Activated CD8-positive, alpha-beta T cell treated with anti-CD3 and anti-CD28 coated beads for 36 hours (primary cell): ENCODE results near the gene LYSMD3. TPM values are rescaled to one million over a fixed set of nuclear protein-coding genes. Genes with fewer than 3 reads are reported as not detected.

Source experiments
- ATAC-seq: fragments of 200-7000 bp; cut with Tn5 transposase; one replicate; pipeline ENCODE4 v1.10.0; 2021; ENCODE audit warnings: mild to moderate bottlenecking, moderate library complexity
- CTCF ChIA-PET: fragments of 350-600 bp; sonication (Branson Sonifier 250); formaldehyde crosslinking; loops from one replicate; lab custom pipeline; 2021; ENCODE audit warnings: antibody characterized with exemption; lab: Charles Lee
- POLR2A ChIA-PET: fragments of 350-600 bp; sonication (Branson Sonifier 250); formaldehyde crosslinking; loops from one replicate; lab custom pipeline; 2021; ENCODE audit warnings: antibody characterized with exemption; lab: Charles Lee
- DNase-seq: peaks from one replicate; pipeline ENCODE4 v3.0.0-alpha.2; 2020
- H3K27ac Mint-ChIP-seq: one replicate; pipeline ENCODE4 v1.8.0; 2021; ENCODE audit warnings: mild to moderate bottlenecking, mixed read lengths
- H3K27me3 Mint-ChIP-seq: one replicate; pipeline ENCODE4 v1.8.0; 2021; ENCODE audit warnings: mixed read lengths
- H3K36me3 Mint-ChIP-seq: one replicate; pipeline ENCODE4 v1.8.0; 2021; ENCODE audit warnings: low read depth, mixed read lengths
- H3K4me1 Mint-ChIP-seq: one replicate; pipeline ENCODE4 v1.8.0; 2021; ENCODE audit warnings: low read depth, mixed read lengths
- H3K4me3 Mint-ChIP-seq: one replicate; pipeline ENCODE4 v1.8.0; 2021; ENCODE audit warnings: mild to moderate bottlenecking, moderate library complexity, mixed read lengths
- H3K9me3 Mint-ChIP-seq: one replicate; pipeline ENCODE4 v1.8.0; 2021; ENCODE audit warnings: mixed read lengths
- CTCF ChIP-seq: fragments of 200-600 bp; IDR thresholded peaks from one replicate; pipeline ENCODE4 v1.8.0; 2022; ENCODE audit warnings: antibody characterized with exemption, mild to moderate bottlenecking
- intact Hi-C: fragments of 100-400 bp; cut with micrococcal nuclease; formaldehyde crosslinking; loops from one replicate; pipeline ENCODE4 v1.10.0; 2022
- total RNA-seq, 2 experiments: library from RNA; stranded (reverse); gene quantifications; one replicate each; pipeline ENCODE4 v1.2.3, GENCODE V29; 2021

Gene LYSMD3
- total RNA-seq, 2 experiments from 2014 or later, result 14.2 to 14.7 TPM

GRCh38 chr5:90480699-90481098 is 48.7 kb downstream of the LYSMD3 start:
- no peak overlapping the region for H3K27ac Mint-ChIP-seq
- DNase-seq (no peak), ATAC-seq (no peak)
- peaks cover 11% of the 10 kb centered on the region for H3K4me1 Mint-ChIP-seq
- H3K9me3 Mint-ChIP-seq, result no peaks in the 10 kb centered on the region
- H3K27me3 Mint-ChIP-seq, result no peaks in the 10 kb centered on the region
- ChIA-PET POLR2A (no interaction called here), CTCF (no interaction called here)
- peaks cover 25% of the 10 kb centered on the region for H3K36me3 Mint-ChIP-seq
- intact Hi-C loops, result no loop called here
- no peak for TF ChIP-seq CTCF
- H3K4me3 Mint-ChIP-seq, result no peak overlapping the region

- Mint-ChIP-seq H3K36me3 (peaks cover 22% of the 10 kb centered on the region), H3K27me3 (no peaks in the 10 kb centered on the region), H3K9me3 (no peaks in the 10 kb centered on the region), H3K27ac (no peak overlapping the region), H3K4me3 (no peak overlapping the region), H3K4me1 (peaks cover 17% of the 10 kb centered on the region)
- ChIA-PET POLR2A (no interaction called here), CTCF (interaction anchor here (0.6 kb wide), 1 partner anchor 904 kb away, joined by 3 read pairs; no protein-coding TSS in a partner anchor)
- intact Hi-C loops, result loop anchor here (5.0 kb wide), 1 partner anchor 48 kb away; the partner anchor contains the start of gene LYSMD3
- ATAC-seq (no peak), DNase-seq (no peak)
- no peak for TF ChIP-seq CTCF
Observed at GRCh38 chr5:90479611-90480385, 49.6 kb downstream of the LYSMD3 start.

- no peak for TF ChIP-seq CTCF
- peaks cover 23% of the 10 kb centered on the region for H3K36me3 Mint-ChIP-seq
- ATAC-seq (no peak), DNase-seq (no peak)
- H3K4me1 Mint-ChIP-seq, result peaks cover 22% of the 10 kb centered on the region
- CTCF ChIA-PET, result interaction anchor here (1.0 kb wide), 1 partner anchor 51 kb away, joined by 3 read pairs; the partner anchor contains the start of gene LYSMD3
- no peaks in the 10 kb centered on the region for H3K9me3 Mint-ChIP-seq
- intact Hi-C loops, result loop anchor here (5.0 kb wide), 1 partner anchor 50 kb away; the partner anchor contains the start of gene LYSMD3
- H3K27me3 Mint-ChIP-seq, result no peaks in the 10 kb centered on the region
- H3K4me3 Mint-ChIP-seq, result no peak overlapping the region
- POLR2A ChIA-PET, result interaction anchor here (0.6 kb wide), 1 partner anchor 1226 kb away, joined by 3 read pairs; no protein-coding TSS in a partner anchor
- no peak overlapping the region for H3K27ac Mint-ChIP-seq
Observed at GRCh38 chr5:90477621-90478215, 51.7 kb downstream of the LYSMD3 start.

- intact Hi-C loops, result loop anchor here (5.0 kb wide), 1 partner anchor 50 kb away; the partner anchor contains the start of gene LYSMD3
- Mint-ChIP-seq H3K27me3 (no peaks in the 10 kb centered on the region), H3K27ac (no peak overlapping the region), H3K36me3 (peaks cover 19% of the 10 kb centered on the region), H3K9me3 (no peaks in the 10 kb centered on the region), H3K4me1 (peaks cover 25% of the 10 kb centered on the region), H3K4me3 (no peak overlapping the region)
- no peak for TF ChIP-seq CTCF
- CTCF ChIA-PET, result interaction anchor here (1.0 to 1.5 kb wide), 3 partner anchors 11 to 52 kb away, joined by 3 to 7 read pairs (median 6); partner anchors contain the start of gene LYSMD3
- ATAC-seq (no peak), DNase-seq (no peak)
- POLR2A ChIA-PET, result interaction anchor here (0.6 kb wide), 1 partner anchor 1225 kb away, joined by 3 read pairs; no protein-coding TSS in a partner anchor
Observed at GRCh38 chr5:90477073-90477472, 52.3 kb downstream of the LYSMD3 start.
